Fibroblast of lung (primary cell): Measurements from ENCODE around the gene KCTD15. TPM values are rescaled to one million over a fixed set of nuclear protein-coding genes. Genes with fewer than 3 reads are reported as not detected.

ENCODE experiments used
- DNase-seq, 2 donors: peaks; one replicate each; pipeline versions ENCODE4 v3.0.0 to v3.0.0-alpha.2; 2010; ENCODE audit warnings: low read depth in 2 of 2
- H2AFZ ChIP-seq: 2 replicates; pipeline ENCODE4 v1.5.1; 2012; ENCODE audit warnings: low read length, control low read depth, inconsistent platforms
- H3K27ac ChIP-seq: 2 replicates; pipeline ENCODE4 v1.5.1; 2011; ENCODE audit warnings: low read length, control low read depth; ENCODE audit not compliant: insufficient read depth
- H3K27me3 ChIP-seq: 2 replicates; pipeline ENCODE4 v1.5.1; 2011; ENCODE audit warnings: mild to moderate bottlenecking, low read length; ENCODE audit not compliant: control insufficient read depth, insufficient read depth
- H3K36me3 ChIP-seq: 2 replicates; pipeline ENCODE4 v1.5.1; 2011; ENCODE audit warnings: low read length; ENCODE audit not compliant: control insufficient read depth, insufficient read depth
- H3K4me1 ChIP-seq: 2 replicates; pipeline ENCODE4 v1.5.1; 2011; ENCODE audit warnings: low read length; ENCODE audit not compliant: control insufficient read depth, insufficient read depth; ENCODE audit errors: extremely low read depth
- H3K4me2 ChIP-seq: 2 replicates; pipeline ENCODE4 v1.5.1; 2011; ENCODE audit warnings: low read length, control low read depth; ENCODE audit not compliant: insufficient read depth; ENCODE audit errors: extremely low read depth
- H3K4me3 ChIP-seq, 4 experiments: fragments of 200-600 bp in 1 of 4; sonication (generic) in 1 of 4; replicated peaks in 1 of 4; 2 replicates each; pipeline ENCODE4 v1.5.1; 2011 to 2016; ENCODE audit warnings: low read length in 4 of 4, low read depth in 3 of 4, mild to moderate bottlenecking in 3 of 4, control low read depth in 2 of 4, inconsistent platforms in 1 of 4, mixed read lengths in 1 of 4; ENCODE audit not compliant: insufficient read depth in 1 of 4; ENCODE audit errors: control extremely low read depth in 1 of 4
- H3K79me2 ChIP-seq: 2 replicates; pipeline ENCODE4 v1.5.1; 2012; ENCODE audit warnings: mild to moderate bottlenecking, low read length, inconsistent platforms; ENCODE audit not compliant: control insufficient read depth, insufficient read depth
- H3K9ac ChIP-seq: 2 replicates; pipeline ENCODE4 v1.5.1; 2011; ENCODE audit warnings: mild to moderate bottlenecking, low read length, control low read depth; ENCODE audit not compliant: insufficient read depth
- H3K9me3 ChIP-seq: 2 replicates; pipeline ENCODE4 v1.5.1; 2012; ENCODE audit warnings: low read depth, low read length; ENCODE audit not compliant: control insufficient read depth, insufficient read depth
- H4K20me1 ChIP-seq: 2 replicates; pipeline ENCODE4 v1.5.1; 2011; ENCODE audit warnings: low read length; ENCODE audit not compliant: control insufficient read depth, insufficient read depth; ENCODE audit errors: extremely low read depth
- EZH2 ChIP-seq: IDR thresholded peaks from 2 replicates; pipeline ENCODE4 v1.5.1; 2012; ENCODE audit warnings: low read length, control low read depth, mild to moderate bottlenecking; ENCODE audit errors: missing control alignments
- polyA plus RNA-seq, 2 donors: library from polyadenylated mRNA; depleted of rRNA in 1 of 2; stranded (reverse) in 1 of 2; unstranded in 1 of 2; fragments of >200 nt; gene quantifications; 2 replicates each; pipeline ENCODE4 v1.2.1, GENCODE V29; 2011 to 2012; ENCODE audit warnings: missing spikeins in 1 of 2
- total RNA-seq: library from RNA; depleted of rRNA; stranded (reverse); fragments of >200 nt; gene quantifications from 2 replicates; pipeline ENCODE4 v1.2.1, GENCODE V29; 2014
- TF ChIP-seq, protein P1 (sequence below), 2 donors: IDR thresholded peaks in 1 of 2; conservative IDR thresholded peaks in 1 of 2; 1 replicate in 1 of 2; 2 replicates in 1 of 2; pipeline ENCODE4 v1.5.1; 2011 to 2012; ENCODE audit warnings: low read length in 2 of 2, control low read depth in 1 of 2, inconsistent platforms in 1 of 2, low read depth in 1 of 2, mild to moderate bottlenecking in 1 of 2

The KCTD15 gene
- total and polyA plus RNA-seq, 2 donors (not counting 1 experiment from before 2014, with no cell fraction given) = 3.3 to 9.7 TPM

DNA sequence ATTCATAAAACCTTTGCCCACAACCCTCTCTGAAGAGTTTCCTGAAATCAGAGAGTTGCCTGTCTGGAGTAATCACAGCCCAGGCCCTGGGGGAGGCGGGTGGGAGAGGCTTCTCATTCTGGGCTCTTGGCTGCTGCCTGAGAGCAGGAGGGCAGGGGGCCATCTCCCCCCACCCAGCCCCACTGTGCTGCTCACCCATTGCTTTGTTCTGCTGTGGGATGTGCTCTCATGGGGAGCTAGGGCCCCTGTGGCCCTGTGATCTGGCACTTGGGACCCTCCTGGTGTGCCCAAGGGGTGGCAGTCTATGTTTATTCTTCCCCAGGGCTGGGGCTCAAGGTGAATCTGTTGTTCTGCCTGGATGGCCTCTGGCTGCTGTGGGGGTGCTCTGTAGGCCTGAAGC, 6.1 kb downstream of the KCTD15 start:
- Histone ChIP-seq H3K4me2 (no peak overlapping the region), H3K4me3 (no peak overlapping the region), H4K20me1 (no peaks in the 10 kb centered on the region), H3K27ac (no peak overlapping the region), H3K27me3 (no peaks in the 10 kb centered on the region), H3K9ac (no peak overlapping the region), H3K9me3 (no peaks in the 10 kb centered on the region), H3K4me1 (no peaks in the 10 kb centered on the region), H3K79me2 (no peaks in the 10 kb centered on the region), H3K36me3 (no peaks in the 10 kb centered on the region), H2AFZ (no peak overlapping the region)
- no peak for DNase-seq
- TF ChIP-seq, protein P1, sequence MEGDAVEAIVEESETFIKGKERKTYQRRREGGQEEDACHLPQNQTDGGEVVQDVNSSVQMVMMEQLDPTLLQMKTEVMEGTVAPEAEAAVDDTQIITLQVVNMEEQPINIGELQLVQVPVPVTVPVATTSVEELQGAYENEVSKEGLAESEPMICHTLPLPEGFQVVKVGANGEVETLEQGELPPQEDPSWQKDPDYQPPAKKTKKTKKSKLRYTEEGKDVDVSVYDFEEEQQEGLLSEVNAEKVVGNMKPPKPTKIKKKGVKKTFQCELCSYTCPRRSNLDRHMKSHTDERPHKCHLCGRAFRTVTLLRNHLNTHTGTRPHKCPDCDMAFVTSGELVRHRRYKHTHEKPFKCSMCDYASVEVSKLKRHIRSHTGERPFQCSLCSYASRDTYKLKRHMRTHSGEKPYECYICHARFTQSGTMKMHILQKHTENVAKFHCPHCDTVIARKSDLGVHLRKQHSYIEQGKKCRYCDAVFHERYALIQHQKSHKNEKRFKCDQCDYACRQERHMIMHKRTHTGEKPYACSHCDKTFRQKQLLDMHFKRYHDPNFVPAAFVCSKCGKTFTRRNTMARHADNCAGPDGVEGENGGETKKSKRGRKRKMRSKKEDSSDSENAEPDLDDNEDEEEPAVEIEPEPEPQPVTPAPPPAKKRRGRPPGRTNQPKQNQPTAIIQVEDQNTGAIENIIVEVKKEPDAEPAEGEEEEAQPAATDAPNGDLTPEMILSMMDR (conservative IDR thresholded peaks at IDR 0.05 in 1 of 2, IDR thresholded peaks at IDR 0.05 in 1 of 2; ENCODE audit: low read depth in 1 of 2, low read length in 2 of 2) = no peak
- TF ChIP-seq EZH2 = no peak

DNA sequence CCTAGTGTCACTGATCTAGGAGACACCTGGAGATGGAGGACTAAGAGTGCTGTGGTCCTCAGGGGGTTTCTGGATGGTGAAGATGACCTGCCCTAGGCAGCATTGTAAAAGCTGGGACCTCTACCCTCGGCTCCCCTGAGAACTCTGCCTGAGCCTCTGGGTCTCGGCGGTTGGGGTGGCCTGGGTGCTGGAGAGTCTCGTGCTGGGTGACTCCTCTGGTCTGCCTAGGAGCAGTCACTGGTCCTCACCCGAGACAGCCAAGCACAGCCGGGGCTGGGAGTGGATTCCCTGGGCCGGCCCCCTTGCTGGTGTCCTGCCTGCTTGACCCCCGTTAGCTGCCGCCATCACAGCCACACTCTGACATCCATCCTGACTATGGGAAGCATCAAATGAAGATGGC, 6.7 kb downstream of the KCTD15 start:
- H3K79me2 ChIP-seq = no peaks in the 10 kb centered on the region
- H3K9ac ChIP-seq = no peak overlapping the region
- no peaks in the 10 kb centered on the region for H3K4me1 ChIP-seq
- H3K36me3 ChIP-seq = no peaks in the 10 kb centered on the region
- no peak overlapping the region for H3K27ac ChIP-seq
- no peak for TF ChIP-seq EZH2
- H4K20me1 ChIP-seq = no peaks in the 10 kb centered on the region
- H3K9me3 ChIP-seq = no peaks in the 10 kb centered on the region
- H3K4me3 ChIP-seq = no peak overlapping the region
- no peak overlapping the region for H3K4me2 ChIP-seq
- DNase-seq = no peak
- H2AFZ ChIP-seq = no peak overlapping the region
- no peaks in the 10 kb centered on the region for H3K27me3 ChIP-seq

DNA sequence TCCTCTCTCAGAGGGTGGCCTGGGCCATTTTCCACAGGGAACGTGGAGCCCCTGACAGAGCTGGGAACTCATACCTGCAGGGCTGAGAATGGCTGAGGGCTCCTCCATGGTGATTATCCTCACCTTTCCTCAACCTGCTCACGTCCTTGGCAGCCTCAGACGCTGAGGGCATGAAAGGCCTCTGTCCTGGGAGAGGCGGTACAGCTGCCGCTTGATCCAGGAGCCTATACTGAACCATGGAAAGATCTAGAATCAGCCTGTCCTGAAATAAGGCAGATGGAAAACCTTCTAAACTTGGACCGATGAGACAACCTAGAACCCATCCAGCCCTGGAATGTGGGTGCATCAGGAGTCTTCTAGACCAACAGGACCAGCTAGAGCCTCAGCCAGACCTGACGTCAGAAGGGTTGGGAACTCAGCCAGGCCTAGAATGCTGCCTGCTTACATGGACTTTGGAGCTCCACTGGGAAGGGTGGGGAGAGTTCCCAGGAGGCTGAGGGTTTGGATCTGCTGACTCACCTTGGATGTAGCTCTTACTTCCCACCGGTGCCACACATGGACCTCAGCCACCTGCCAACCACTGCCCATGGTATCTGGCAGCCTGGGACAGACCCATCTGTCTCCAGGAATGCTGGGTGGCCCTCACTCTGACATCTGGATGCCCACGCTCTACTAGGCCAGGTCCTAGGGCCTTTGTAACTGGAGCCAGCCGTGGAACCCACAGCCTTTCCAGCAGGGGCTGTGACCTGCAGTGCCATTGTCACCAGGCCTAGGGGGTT, 7.5 kb downstream of the KCTD15 start:
- Histone ChIP-seq H3K27me3 (no peaks in the 10 kb centered on the region), H3K36me3 (no peaks in the 10 kb centered on the region), H3K4me2 (no peak overlapping the region), H3K9ac (no peak overlapping the region), H3K9me3 (no peaks in the 10 kb centered on the region), H3K79me2 (no peaks in the 10 kb centered on the region), H3K4me3 (no peak overlapping the region), H2AFZ (no peak overlapping the region), H4K20me1 (no peaks in the 10 kb centered on the region), H3K27ac (no peak overlapping the region), H3K4me1 (no peaks in the 10 kb centered on the region)
- peak; percentile 70 to 85 for DNase-seq
- TF ChIP-seq, protein P1 (conservative IDR thresholded peaks at IDR 0.05 in 1 of 2, IDR thresholded peaks at IDR 0.05 in 1 of 2; ENCODE audit: low read depth in 1 of 2, low read length in 2 of 2) = no peak
- no peak for TF ChIP-seq EZH2
